RWPE2 (cell line): ENCODE data around the gene SDS.

Experiments
- ATAC-seq: fragments of 200-7000 bp; cut with Tn5 transposase; 3 replicates; pipeline ENCODE4 v1.9.1; 2021; ENCODE audit warnings: low read depth
- DNase-seq: peaks from one replicate; pipeline ENCODE4 v3.0.0-alpha.2; 2020; ENCODE audit warnings: low spot score
- H3K27ac ChIP-seq: fragments of 450-650 bp; 2 replicates; pipeline ENCODE4 v1.5.1; 2017; ENCODE audit warnings: mild to moderate bottlenecking; ENCODE audit not compliant: poor library complexity, severe bottlenecking
- H3K27me3 ChIP-seq: fragments of 250-450 bp; sonication (Bioruptor Pico); 2 replicates; pipeline ENCODE4 v1.5.1; 2021; ENCODE audit warnings: mild to moderate bottlenecking, moderate library complexity; ENCODE audit not compliant: insufficient read depth, poor library complexity, severe bottlenecking
- H3K36me3 ChIP-seq: fragments of 250-450 bp; sonication (Bioruptor Pico); 2 replicates; pipeline ENCODE4 v1.5.1; 2020; ENCODE audit warnings: low read depth, mild to moderate bottlenecking, moderate library complexity
- H3K4me1 ChIP-seq: fragments of 250-450 bp; sonication (Bioruptor Pico); 2 replicates; pipeline ENCODE4 v1.5.1; 2021; ENCODE audit warnings: mild to moderate bottlenecking, moderate library complexity; ENCODE audit not compliant: insufficient read depth, poor library complexity, severe bottlenecking
- H3K4me3 ChIP-seq: fragments of 250-450 bp; sonication (Bioruptor Pico); 2 replicates; pipeline ENCODE4 v1.5.1; 2021; ENCODE audit warnings: mild to moderate bottlenecking, moderate library complexity; ENCODE audit not compliant: severe bottlenecking
- H3K9me3 ChIP-seq: fragments of 250-450 bp; sonication (Bioruptor Pico); 2 replicates; pipeline ENCODE4 v1.5.1; 2021; ENCODE audit warnings: mild to moderate bottlenecking, moderate library complexity; ENCODE audit not compliant: severe bottlenecking
- TF ChIP-seq, protein P1 (sequence below): fragments of 450-650 bp; IDR thresholded peaks from one replicate; pipeline ENCODE4 v1.5.1; 2017; ENCODE audit warnings: mild to moderate bottlenecking, moderate library complexity; ENCODE audit not compliant: poor library complexity, severe bottlenecking

SDS gene

GRCh38 chr12:113407931-113408600, 4.4 kb upstream of the SDS start:
- Histone ChIP-seq H3K4me1 (no peaks in the 10 kb centered on the region), H3K27me3 (no peaks in the 10 kb centered on the region), H3K36me3 (no peaks in the 10 kb centered on the region), H3K9me3 (no peaks in the 10 kb centered on the region), H3K4me3 (no peak overlapping the region), H3K27ac (no peak overlapping the region)
- ATAC-seq = no peak
- TF ChIP-seq, protein P1, sequence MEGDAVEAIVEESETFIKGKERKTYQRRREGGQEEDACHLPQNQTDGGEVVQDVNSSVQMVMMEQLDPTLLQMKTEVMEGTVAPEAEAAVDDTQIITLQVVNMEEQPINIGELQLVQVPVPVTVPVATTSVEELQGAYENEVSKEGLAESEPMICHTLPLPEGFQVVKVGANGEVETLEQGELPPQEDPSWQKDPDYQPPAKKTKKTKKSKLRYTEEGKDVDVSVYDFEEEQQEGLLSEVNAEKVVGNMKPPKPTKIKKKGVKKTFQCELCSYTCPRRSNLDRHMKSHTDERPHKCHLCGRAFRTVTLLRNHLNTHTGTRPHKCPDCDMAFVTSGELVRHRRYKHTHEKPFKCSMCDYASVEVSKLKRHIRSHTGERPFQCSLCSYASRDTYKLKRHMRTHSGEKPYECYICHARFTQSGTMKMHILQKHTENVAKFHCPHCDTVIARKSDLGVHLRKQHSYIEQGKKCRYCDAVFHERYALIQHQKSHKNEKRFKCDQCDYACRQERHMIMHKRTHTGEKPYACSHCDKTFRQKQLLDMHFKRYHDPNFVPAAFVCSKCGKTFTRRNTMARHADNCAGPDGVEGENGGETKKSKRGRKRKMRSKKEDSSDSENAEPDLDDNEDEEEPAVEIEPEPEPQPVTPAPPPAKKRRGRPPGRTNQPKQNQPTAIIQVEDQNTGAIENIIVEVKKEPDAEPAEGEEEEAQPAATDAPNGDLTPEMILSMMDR = no peak
- DNase-seq = no peak

DNA sequence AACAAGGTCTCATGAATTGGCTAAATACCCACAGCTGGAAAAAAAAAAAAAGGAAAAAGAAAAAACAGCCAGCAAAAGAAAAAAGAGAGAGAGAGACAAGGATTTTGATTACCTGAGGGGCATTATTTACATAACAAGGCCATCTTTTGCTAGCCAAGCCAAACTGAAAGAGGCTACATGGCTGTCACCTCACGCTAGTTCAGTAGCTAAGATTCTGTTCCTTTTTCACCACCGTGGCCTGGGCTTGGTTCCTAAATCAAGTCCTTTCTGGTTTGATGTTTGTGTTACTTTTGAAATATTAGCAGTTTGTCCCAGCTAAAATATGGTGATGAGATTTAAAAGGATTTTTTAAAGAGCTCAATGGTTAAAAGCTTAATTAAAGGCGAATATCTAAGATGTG, 2.0 kb upstream of the SDS start:
- H3K9me3 ChIP-seq = no peaks in the 10 kb centered on the region
- no peak for ATAC-seq
- H3K4me3 ChIP-seq = no peak overlapping the region
- H3K4me1 ChIP-seq = no peaks in the 10 kb centered on the region
- H3K36me3 ChIP-seq = no peaks in the 10 kb centered on the region
- TF ChIP-seq, protein P1 = no peak
- no peaks in the 10 kb centered on the region for H3K27me3 ChIP-seq
- DNase-seq = no peak
- no peak overlapping the region for H3K27ac ChIP-seq

GRCh38 chr12:113402586-113403260, 964 bp downstream of the SDS start:
- Histone ChIP-seq H3K36me3 (no peaks in the 10 kb centered on the region), H3K27me3 (no peaks in the 10 kb centered on the region), H3K9me3 (no peaks in the 10 kb centered on the region), H3K27ac (no peak overlapping the region), H3K4me1 (no peaks in the 10 kb centered on the region), H3K4me3 (no peak overlapping the region)
- TF ChIP-seq, protein P1 = no peak
- DNase-seq (no peak), ATAC-seq (no peak)

DNA sequence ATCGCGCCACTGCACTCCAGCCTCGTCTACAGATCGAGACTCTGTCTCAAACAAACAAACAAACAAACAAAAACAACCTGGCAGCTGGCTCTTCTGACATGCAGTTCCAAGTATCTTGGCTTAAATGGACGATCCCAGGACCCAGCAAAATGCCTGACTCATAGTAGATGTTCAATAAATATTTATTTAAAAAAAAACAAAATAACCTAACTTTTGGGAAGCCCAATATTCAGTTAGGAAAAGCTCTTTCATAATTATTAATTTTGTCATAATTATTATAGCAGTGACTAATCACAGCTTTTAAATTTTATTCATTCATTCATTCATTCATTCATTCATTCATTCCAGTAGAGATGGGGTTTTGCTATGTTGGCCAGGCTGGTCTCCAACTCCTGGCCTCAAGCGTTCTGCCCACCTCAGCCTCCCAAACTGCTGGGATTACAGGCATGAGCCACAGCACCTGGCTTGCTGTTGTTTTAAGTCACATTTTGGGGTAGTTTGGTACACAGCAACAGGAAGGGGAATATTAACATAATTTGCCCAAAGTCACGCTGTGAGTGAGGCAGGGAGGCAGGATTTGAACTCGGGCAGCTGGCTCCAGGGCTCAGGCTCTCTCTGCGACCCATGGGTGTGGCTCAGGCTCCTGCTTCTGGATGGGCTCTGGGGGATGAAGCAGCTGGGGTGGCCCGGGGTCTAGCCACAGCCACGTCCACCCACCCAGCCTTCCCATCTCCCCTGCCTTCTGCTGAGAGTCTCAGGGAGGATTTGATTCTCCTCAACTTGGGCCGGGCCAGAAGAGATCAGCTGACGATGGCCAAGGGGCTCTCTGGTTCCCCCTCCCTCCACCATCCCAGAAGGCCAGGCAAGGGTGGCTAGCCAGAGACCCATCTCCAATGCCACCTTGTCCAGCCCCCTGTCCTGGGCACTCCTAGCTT, 2.4 kb downstream of the SDS start:
- Histone ChIP-seq H3K27me3 (no peaks in the 10 kb centered on the region), H3K27ac (no peak overlapping the region), H3K9me3 (no peaks in the 10 kb centered on the region), H3K4me3 (no peak overlapping the region), H3K36me3 (no peaks in the 10 kb centered on the region), H3K4me1 (no peaks in the 10 kb centered on the region)
- TF ChIP-seq, protein P1 = no peak
- no peak for DNase-seq
- no peak for ATAC-seq
